Prostate gland (tissue), 2 donors: ENCODE results near the gene SBK2. TPM values are rescaled to one million over a fixed set of nuclear protein-coding genes. Genes with fewer than 3 reads are reported as not detected.
A peak's percentile ranks its signal among the peaks of the same experiment; 100 is the strongest.

Experiments
- DNase-seq: peaks from one replicate; pipeline ENCODE4 v3.0.0-alpha.2; 2019; ENCODE audit warnings: low spot score
- H3K27ac ChIP-seq, 2 donors: fragments of 200-600 bp; sonication (generic); 2 replicates each; pipeline ENCODE4 v1.5.1; 2017 to 2019
- H3K27me3 ChIP-seq: fragments of 200-600 bp; sonication (generic); replicated peaks from 2 replicates; pipeline ENCODE4 v1.5.1; 2019; ENCODE audit not compliant: insufficient read depth
- H3K36me3 ChIP-seq, 2 donors: fragments of 200-600 bp; sonication (generic); 1 replicate in 1 of 2; 2 replicates in 1 of 2; pipeline versions ENCODE4 v1.5.1 to v1.8.1; 2017 to 2019
- H3K4me1 ChIP-seq: fragments of 200-600 bp; sonication (generic); replicated peaks from 2 replicates; pipeline ENCODE4 v1.5.1; 2019
- H3K4me3 ChIP-seq, 2 donors: fragments of 200-600 bp; sonication (generic); 2 replicates each; pipeline ENCODE4 v1.5.1; 2017 to 2019
- H3K9me3 ChIP-seq: fragments of 200-600 bp; sonication (generic); 2 replicates; pipeline ENCODE4 v1.5.1; 2017
- CTCF ChIP-seq, 4 experiments: fragments of 200-600 bp in 2 of 4; fragments of 450-650 bp in 2 of 4; sonication (generic) in 2 of 4; IDR thresholded peaks; 1 replicate in 3 of 4; 2 replicates in 1 of 4; pipeline ENCODE4 v1.5.1; 2016 to 2019; ENCODE audit warnings: antibody characterized with exemption in 4 of 4, mild to moderate bottlenecking in 2 of 4, moderate library complexity in 2 of 4
- POLR2A ChIP-seq: fragments of 450-650 bp; IDR thresholded peaks from one replicate; pipeline ENCODE4 v1.6.1; 2016; ENCODE audit warnings: antibody characterized with exemption, mild to moderate bottlenecking
- POLR2AphosphoS5 ChIP-seq: sonication (generic); formaldehyde crosslinking; IDR thresholded peaks from one replicate; pipeline ENCODE4 v1.6.1; 2017; ENCODE audit warnings: antibody characterized with exemption
- WGBS: methylation state at CpG from one replicate; pipeline ENCODE4 v1.1.5; 2018; 5-methylcytosine and 5-hydroxymethylcytosine counted together
- intact Hi-C: fragments of 100-400 bp; cut with DNase I; formaldehyde crosslinking; loops from one replicate; pipeline ENCODE4 v1.14.2; 2022
- total RNA-seq, 2 donors: library from RNA; depleted of rRNA; stranded (reverse); fragments of >200 nt; gene quantifications; one replicate each; pipeline ENCODE4 v1.1.0, GENCODE V29; 2016

Gene SBK2
- total RNA-seq, 2 donors from 2014 or later: not detected

DNA sequence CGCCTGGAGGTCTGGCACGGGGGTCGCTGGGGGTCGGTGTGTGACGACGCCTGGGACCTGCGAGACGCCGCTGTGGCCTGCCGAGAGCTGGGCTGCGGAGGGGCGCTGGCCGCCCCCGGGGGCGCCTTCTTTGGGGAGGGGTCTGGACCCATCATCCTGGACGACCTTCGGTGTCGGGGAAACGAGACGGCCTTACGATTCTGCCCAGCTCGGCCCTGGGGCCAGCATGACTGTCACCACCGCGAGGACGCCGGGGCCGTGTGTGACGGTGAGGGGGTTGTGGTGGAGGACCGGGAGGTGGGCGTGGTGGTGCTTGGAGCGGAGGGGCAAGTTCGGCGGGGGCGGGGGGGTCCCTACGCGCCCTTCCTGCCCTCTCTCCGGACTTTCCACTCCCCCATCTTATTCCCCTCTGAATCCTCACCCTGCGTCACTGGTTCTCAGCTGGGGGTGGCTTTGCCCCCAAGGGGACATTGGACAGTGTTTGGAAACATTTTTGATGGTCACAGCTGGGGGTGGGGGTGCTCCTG lies 43.2 kb downstream of the SBK2 start:
- Histone ChIP-seq H3K36me3 (no peaks in the 10 kb centered on the region), H3K27ac (peak overlapping the region in 1 of 2 donors; percentile 18), H3K4me3 (no peak overlapping the region), H3K4me1 (no peaks in the 10 kb centered on the region), H3K27me3 (no peaks in the 10 kb centered on the region), H3K9me3 (no peaks in the 10 kb centered on the region)
- intact Hi-C loops: no loop called here
- no peak for TF ChIP-seq POLR2A
- WGBS: 40% methylated on average over 37 of the region's 38 CpGs
- no peak for DNase-seq

- H3K4me1 ChIP-seq: no peaks in the 10 kb centered on the region
- peak overlapping the region in 1 of 2 donors; percentile 18 for H3K27ac ChIP-seq
- intact Hi-C loops: no loop called here
- H3K9me3 ChIP-seq: no peaks in the 10 kb centered on the region
- TF ChIP-seq CTCF (IDR thresholded peaks at IDR 0.05) (no peak), POLR2AphosphoS5 (no peak), POLR2A (no peak)
- H3K36me3 ChIP-seq: no peaks in the 10 kb centered on the region
- no peak overlapping the region for H3K4me3 ChIP-seq
- WGBS: 41% methylated on average over 18 of the region's 18 CpGs
- no peaks in the 10 kb centered on the region for H3K27me3 ChIP-seq
- DNase-seq: no peak
Measured at GRCh38 chr19:55493052-55493644, 43.8 kb downstream of the SBK2 start.

DNA sequence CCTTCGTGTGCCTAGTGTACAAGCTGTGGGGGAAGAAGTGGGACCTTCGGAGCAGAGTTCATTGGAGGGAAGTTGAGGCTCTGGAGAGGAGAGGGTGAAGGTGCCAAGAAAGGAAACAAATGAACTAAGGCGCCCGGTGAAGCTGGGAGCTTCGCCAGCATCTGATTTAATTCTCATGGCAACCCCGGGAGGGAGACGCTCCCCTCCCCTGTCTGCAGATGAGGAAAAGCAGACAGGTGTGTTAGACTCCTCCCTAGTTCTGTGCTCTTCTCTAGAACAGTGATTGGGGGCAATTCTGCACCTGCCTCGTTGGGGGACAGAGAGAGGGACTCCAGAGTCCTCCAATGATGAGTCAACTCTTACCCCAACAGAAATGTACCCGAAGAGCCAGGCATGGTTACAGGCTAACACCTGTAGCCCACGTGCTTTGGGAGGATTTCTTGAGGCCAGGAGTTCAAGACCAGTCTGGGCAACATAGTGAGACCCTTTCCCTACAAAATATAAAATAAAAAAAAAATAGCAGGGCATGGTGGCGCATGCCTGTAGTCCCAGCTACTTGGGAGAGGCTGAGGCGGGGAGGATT lies 44.5 kb downstream of the SBK2 start:
- Histone ChIP-seq H3K27ac (no peak overlapping the region), H3K4me1 (no peaks in the 10 kb centered on the region), H3K36me3 (no peaks in the 10 kb centered on the region), H3K9me3 (no peaks in the 10 kb centered on the region), H3K4me3 (no peak overlapping the region), H3K27me3 (no peaks in the 10 kb centered on the region)
- no peak for TF ChIP-seq POLR2AphosphoS5
- no peak for TF ChIP-seq CTCF (IDR thresholded peaks at IDR 0.05)
- TF ChIP-seq POLR2A: no peak
- WGBS: 31% methylated on average over 12 of the region's 12 CpGs
- no peak for DNase-seq
- intact Hi-C loops: no loop called here

DNA sequence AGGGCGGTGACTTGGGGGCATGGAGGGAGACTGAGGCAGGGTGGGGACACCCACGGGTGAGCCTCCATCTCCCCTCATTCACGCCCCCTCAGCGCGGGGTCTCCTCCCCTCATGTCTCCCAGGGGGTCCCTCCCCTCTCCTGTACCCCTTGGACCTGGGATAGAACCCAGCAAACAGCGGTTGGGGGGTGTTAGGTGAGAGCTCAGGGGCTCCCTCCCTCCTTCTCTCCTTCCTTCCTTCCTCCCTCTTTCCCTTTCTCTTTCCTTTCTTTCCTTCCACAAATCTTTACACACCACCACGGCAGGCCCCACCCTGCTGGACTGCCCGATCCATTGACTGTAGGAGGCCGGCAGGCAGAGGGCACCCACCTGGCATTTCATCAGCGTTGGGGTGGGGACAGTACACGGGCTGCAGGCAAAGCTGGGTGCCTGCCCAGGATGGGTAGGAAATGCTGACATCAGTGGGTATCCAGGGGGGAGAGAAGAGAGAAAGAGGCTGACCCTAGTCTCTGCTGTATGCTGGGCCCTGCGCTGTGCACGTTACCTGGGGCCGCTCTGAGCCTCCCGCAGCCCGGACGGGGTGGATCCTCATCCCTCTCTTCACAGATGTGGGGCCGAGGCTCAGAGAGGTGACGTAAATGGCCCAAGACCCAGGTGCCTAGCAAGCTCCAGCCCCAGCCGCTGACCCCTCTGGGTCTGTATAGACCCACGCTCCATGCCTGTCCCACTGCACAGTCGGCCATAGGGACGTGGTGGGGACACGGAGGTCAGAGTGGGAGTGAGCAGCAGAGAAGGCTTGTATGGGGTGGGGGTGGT lies 45.2 kb downstream of the SBK2 start:
- 56% methylated on average over 24 of the region's 24 CpGs for WGBS
- TF ChIP-seq POLR2AphosphoS5 (no peak), CTCF (IDR thresholded peaks at IDR 0.05) (no peak), POLR2A (no peak)
- Histone ChIP-seq H3K27ac (no peak overlapping the region), H3K36me3 (no peaks in the 10 kb centered on the region), H3K4me1 (no peaks in the 10 kb centered on the region), H3K9me3 (no peaks in the 10 kb centered on the region), H3K4me3 (no peak overlapping the region), H3K27me3 (no peaks in the 10 kb centered on the region)
- intact Hi-C loops: no loop called here
- no peak for DNase-seq
